Activated CD4-positive, alpha-beta T cell treated with anti-CD3 and anti-CD28 coated beads, Interleukin-2, amount 10 ng/mL, durations not matched to agents 24 days and 14 days (primary cell): ENCODE results near the gene SELL. TPM values are rescaled to one million over a fixed set of nuclear protein-coding genes. Genes with fewer than 3 reads are reported as not detected.

Experiments used
- total RNA-seq: library from RNA; stranded (reverse); gene quantifications from 2 replicates; pipeline ENCODE4 v1.2.3, GENCODE V29; 2022

SELL gene
- total RNA-seq, 1 donor from 2014 or later = 82.3 TPM

Other genes with a start within 250 kb of the SELL start
- 12.1 and 12.2 TPM in 2 replicates for gene SLC19A2, start 225.7 kb downstream of the SELL start, total RNA-seq
- gene F5, start 125.1 kb downstream of the SELL start, total RNA-seq = 46.3 and 51.3 TPM in 2 replicates
- gene SELP, start 81.5 kb downstream of the SELL start, total RNA-seq = 0.14 TPM in 1 of 2 replicates, not detected in the other
- not detected in 2 replicates for gene SELE, start 22.5 kb upstream of the SELL start, total RNA-seq
- gene METTL18, start 83.3 kb upstream of the SELL start, total RNA-seq = 9.3 and 10.3 TPM in 2 replicates
- gene SCYL3, start 182.3 kb upstream of the SELL start, total RNA-seq = 10.8 and 11.9 TPM in 2 replicates